Left ventricle myocardium inferior (tissue), 1 donor: Measurements from ENCODE around the gene RGP1. TPM values are rescaled to one million over a fixed set of nuclear protein-coding genes. Genes with fewer than 3 reads are reported as not detected.

Experiments
- DNase-seq: peaks from one replicate; pipeline ENCODE4 v3.0.0-alpha.2; 2020
- H3K27ac ChIP-seq: fragments of 200-600 bp; replicated peaks from 2 replicates; pipeline ENCODE4 v1.8.0; 2021
- H3K27me3 ChIP-seq: fragments of 200-600 bp; 2 replicates; pipeline ENCODE4 v1.8.0; 2021; ENCODE audit warnings: low read depth
- H3K36me3 ChIP-seq: fragments of 200-600 bp; 2 replicates; pipeline ENCODE4 v1.8.0; 2021
- H3K4me1 ChIP-seq: fragments of 200-600 bp; 2 replicates; pipeline ENCODE4 v1.8.0; 2021
- H3K4me3 ChIP-seq: fragments of 200-600 bp; 2 replicates; pipeline ENCODE4 v1.8.0; 2021; ENCODE audit warnings: mild to moderate bottlenecking, moderate library complexity
- H3K9me3 ChIP-seq: fragments of 200-600 bp; replicated peaks from 2 replicates; pipeline ENCODE4 v1.8.0; 2021
- CTCF ChIP-seq: fragments of 200-600 bp; IDR thresholded peaks from 2 replicates; pipeline ENCODE4 v1.8.0; 2021; ENCODE audit warnings: antibody characterized with exemption, mild to moderate bottlenecking, borderline replicate concordance
- intact Hi-C: fragments of 100-400 bp; cut with micrococcal nuclease; formaldehyde crosslinking; loops from one replicate; pipeline ENCODE4 v1.11.0; 2022
- total RNA-seq: library from RNA; stranded (reverse); fragmentation: NEBNext Ultra II Directional; extraction: Animal tissue kit (Norgen Biotek cat#: 25700); gene quantifications from one replicate; pipeline ENCODE4 v1.2.1, GENCODE V29; 2021
- donor health status: DM: no; HTN: yes; CAD: no; lungs with severe emphysema.

RGP1 gene
- total RNA-seq, 1 donor from 2014 or later = 30.2 TPM

- no peak overlapping the region for H3K4me3 ChIP-seq
- no peak for TF ChIP-seq CTCF
- H3K4me1 ChIP-seq = peaks cover 34% of the 10 kb centered on the region
- no peaks in the 10 kb centered on the region for H3K27me3 ChIP-seq
- DNase-seq = no peak
- no peaks in the 10 kb centered on the region for H3K9me3 ChIP-seq
- no peaks in the 10 kb centered on the region for H3K36me3 ChIP-seq
- H3K27ac ChIP-seq = peak overlapping the region; percentile 74
- intact Hi-C loops = no loop called here
Measured at GRCh38 chr9:35771943-35772342, 22.9 kb downstream of the RGP1 start.

- H3K4me1 ChIP-seq = peaks cover 31% of the 10 kb centered on the region
- H3K4me3 ChIP-seq = no peak overlapping the region
- H3K27ac ChIP-seq = peak overlapping the region; percentile 35
- intact Hi-C loops = no loop called here
- TF ChIP-seq CTCF = no peak
- no peaks in the 10 kb centered on the region for H3K9me3 ChIP-seq
- H3K27me3 ChIP-seq = no peaks in the 10 kb centered on the region
- DNase-seq = no peak
- H3K36me3 ChIP-seq = no peaks in the 10 kb centered on the region
Measured at GRCh38 chr9:35774907-35775635, 26.0 kb downstream of the RGP1 start.

GRCh38 chr9:35776018-35776417 lies 26.9 kb downstream of the RGP1 start:
- Histone ChIP-seq H3K36me3 (no peaks in the 10 kb centered on the region), H3K4me1 (peaks cover 22% of the 10 kb centered on the region), H3K27me3 (no peaks in the 10 kb centered on the region), H3K27ac (peak overlapping the region; percentile 35), H3K4me3 (no peak overlapping the region), H3K9me3 (no peaks in the 10 kb centered on the region)
- no peak for TF ChIP-seq CTCF
- intact Hi-C loops = no loop called here
- DNase-seq = no peak

- intact Hi-C loops = no loop called here
- no peak overlapping the region for H3K27ac ChIP-seq
- peaks cover 2% of the 10 kb centered on the region for H3K36me3 ChIP-seq
- no peaks in the 10 kb centered on the region for H3K9me3 ChIP-seq
- no peak for TF ChIP-seq CTCF
- H3K4me1 ChIP-seq = peaks cover 8% of the 10 kb centered on the region
- H3K4me3 ChIP-seq = no peak overlapping the region
- H3K27me3 ChIP-seq = no peaks in the 10 kb centered on the region
- DNase-seq = no peak
Measured at GRCh38 chr9:35778496-35778895, 29.4 kb downstream of the RGP1 start.

- no peaks in the 10 kb centered on the region for H3K9me3 ChIP-seq
- no peak for TF ChIP-seq CTCF
- intact Hi-C loops = no loop called here
- no peak overlapping the region for H3K4me3 ChIP-seq
- H3K27ac ChIP-seq = no peak overlapping the region
- DNase-seq = no peak
- H3K4me1 ChIP-seq = no peaks in the 10 kb centered on the region
- H3K36me3 ChIP-seq = peaks cover 3% of the 10 kb centered on the region
- H3K27me3 ChIP-seq = no peaks in the 10 kb centered on the region
Measured at GRCh38 chr9:35781066-35781465, 32.0 kb downstream of the RGP1 start.
